Heart left ventricle (tissue), 16 donors: Measurements from ENCODE around the gene RNF5. TPM values are rescaled to one million over a fixed set of nuclear protein-coding genes. Genes with fewer than 3 reads are reported as not detected.

Experiments
- ATAC-seq, 4 donors: fragments of 200-7000 bp; cut with Tn5 transposase; one replicate each; pipeline ENCODE4 v1.9.1; 2020 to 2022; ENCODE audit warnings: moderate library complexity in 4 of 4, mild to moderate bottlenecking in 3 of 4, moderate number of reproducible peaks in 1 of 4
- DNase-seq, 5 donors: peaks; one replicate each; pipeline ENCODE4 v3.0.0-alpha.2; 2020
- H3K27ac ChIP-seq, 12 donors: fragments of 200-600 bp; sonication (generic) in 4 of 12; one replicate each; pipeline versions ENCODE4 v1.5.0 to v1.8.0; 2016 to 2022; ENCODE audit warnings: mild to moderate bottlenecking in 2 of 12
- H3K27me3 ChIP-seq, 9 donors: fragments of 200-600 bp; sonication (generic) in 2 of 9; one replicate each; pipeline versions ENCODE4 v1.5.1 to v1.8.0; 2016 to 2022; ENCODE audit warnings: mild to moderate bottlenecking in 3 of 9
- H3K36me3 ChIP-seq, 9 donors: fragments of 200-600 bp; sonication (generic) in 2 of 9; one replicate each; pipeline versions ENCODE4 v1.5.0 to v1.8.0; 2018 to 2022; ENCODE audit warnings: mild to moderate bottlenecking in 2 of 9
- H3K4me1 ChIP-seq, 12 donors: fragments of 200-600 bp; sonication (generic) in 4 of 12; one replicate each; pipeline versions ENCODE4 v1.5.0 to v1.8.0; 2016 to 2022; ENCODE audit warnings: mild to moderate bottlenecking in 3 of 12
- H3K4me3 ChIP-seq, 12 donors: fragments of 200-600 bp; sonication (generic) in 4 of 12; one replicate each; pipeline versions ENCODE4 v1.5.0 to v1.8.0; 2017 to 2022; ENCODE audit warnings: mild to moderate bottlenecking in 9 of 12, moderate library complexity in 4 of 12
- H3K9me3 ChIP-seq, 12 donors: fragments of 200-600 bp; sonication (generic) in 4 of 12; one replicate each; pipeline versions ENCODE4 v1.5.0 to v1.8.0; 2016 to 2022; ENCODE audit warnings: mild to moderate bottlenecking in 1 of 12
- POLR2A ChIP-seq, 2 donors: fragments of 450-650 bp; IDR thresholded peaks; one replicate each; pipeline ENCODE4 v1.6.1; 2017; ENCODE audit warnings: antibody characterized with exemption in 2 of 2, mild to moderate bottlenecking in 2 of 2, moderate library complexity in 2 of 2
- WGBS, 4 donors: extraction: QIAGEN DNeasy Blood & Tissue Kit in 2 of 4; methylation state at CpG; one replicate each; pipeline versions ENCODE4 v1.1.5 to v1.1.7; 2013 to 2018; 5-methylcytosine and 5-hydroxymethylcytosine counted together
- intact Hi-C, 10 donors: fragments of 100-400 bp; cut with DNase I; formaldehyde crosslinking; loops; one replicate each; pipeline versions ENCODE4 v1.11.1 to v1.14.2; 2022
- microRNA-seq, 4 donors: library from miRNA; unstranded; fragments of <30 nt; microRNA quantifications; one replicate each; pipeline versions ENCODE4 to v1.2.0, GENCODE V29; 2017 to 2020
- polyA plus RNA-seq, 2 donors: library from polyadenylated mRNA; stranded (reverse); fragments of 200-250 nt; gene quantifications; one replicate each; pipeline ENCODE4 v1.2.3, GENCODE V29; 2013
- total RNA-seq, 9 donors: library from RNA; depleted of rRNA in 2 of 9; stranded (reverse); fragments of >200 nt in 2 of 9; fragmentation: NEBNext Ultra II Directional in 3 of 9; extraction: Animal tissue kit (Norgen Biotek cat#: 25700) in 3 of 9; gene quantifications; one replicate each; pipeline versions ENCODE4 v1.1.0 to v1.2.4, GENCODE V29; 2016 to 2023
- TF ChIP-seq, protein P1 (sequence below), 12 donors: fragments of 200-600 bp; sonication (generic) in 4 of 12; IDR thresholded peaks; one replicate each; pipeline versions ENCODE4 v1.5.0 to v1.8.0; 2018 to 2022; ENCODE audit warnings: antibody characterized with exemption in 12 of 12, mild to moderate bottlenecking in 5 of 12
- donor health status: ischemic (EF 13 %, LVEDD 7.1; RV severe dilation, severe dysfunction).
- donor health status: healthy with polysubstance abuse.
- donor health status: DM: no; HTN: yes; CAD: no.
- donor health status: DM: no; HTN: no; CAD: no.
- donor health status: ischemic (EF 25% LVEDD 6.9; RV normal size, moderate dysfunction).
- donor health status: ischemic (EF 25% LVEDD 5.7; RV mildly dilated, moderate dysfunction).
- donor health status: healthy.
- donor health status: DM: yes; HTN: yes; CAD: no.
- donor health status: ischemic (EF 35%, LVEDD 5.7; RV mildly dilated, moderate dysfunction).
- donor health status: nonischemic (EF 11% LVEDD 7.7; RV severe dilation, severe dysfunction).
- donor health status: DM: yes; HTN: yes; CAD: no.
- donor health status: PGD.
- donor health status: ischemic (EF 29% LVEDD 5.4; RV normal size, mild dysfunction).
- donor health status: nonischemic (EF 23%, LVEDD 6.1; RV moderate dilation, normal function).

RNF5 gene
- total and polyA plus RNA-seq, 11 donors = 62.7 to 136 (median 89.9) TPM

DNA sequence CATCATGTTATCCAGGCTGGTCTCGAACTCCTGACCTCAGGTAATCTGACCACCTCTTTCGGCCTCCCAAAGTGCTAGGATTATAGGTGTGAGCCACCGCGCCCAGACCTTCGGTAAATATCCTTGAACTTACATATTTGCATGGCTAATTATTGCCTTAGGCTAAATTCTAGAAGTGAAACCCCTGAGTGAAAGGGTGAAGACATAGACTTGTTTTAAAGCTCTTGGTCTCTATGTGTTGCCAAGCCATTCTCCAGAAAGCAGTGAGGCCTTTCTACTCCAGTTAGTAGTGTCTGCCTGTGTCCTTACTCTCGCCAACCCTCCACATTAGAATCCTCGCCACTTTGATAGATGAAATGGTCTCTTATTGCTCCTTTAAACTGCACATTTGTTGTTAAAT is 48.2 kb downstream of the RNF5 start:
- 94 to 98% (median 96%) methylated on average over 7 of the region's 7 CpGs for WGBS, 4 donors
- peak overlapping the region in 1 of 12 donors; percentile 32 for H3K27ac ChIP-seq

More for the DNA sequence above, 48.2 kb downstream of the RNF5 start:
- peaks cover 0 to 6% (median 0%) of the 10 kb centered on the region in 12 donors for H3K4me1 ChIP-seq
- ATAC-seq (no peak), DNase-seq (no peak)
- intact Hi-C loops = no loop called here
- no peaks in the 10 kb centered on the region for H3K27me3 ChIP-seq
- TF ChIP-seq POLR2A (IDR thresholded peaks at IDR 0.05) = no peak
- TF ChIP-seq, protein P1, sequence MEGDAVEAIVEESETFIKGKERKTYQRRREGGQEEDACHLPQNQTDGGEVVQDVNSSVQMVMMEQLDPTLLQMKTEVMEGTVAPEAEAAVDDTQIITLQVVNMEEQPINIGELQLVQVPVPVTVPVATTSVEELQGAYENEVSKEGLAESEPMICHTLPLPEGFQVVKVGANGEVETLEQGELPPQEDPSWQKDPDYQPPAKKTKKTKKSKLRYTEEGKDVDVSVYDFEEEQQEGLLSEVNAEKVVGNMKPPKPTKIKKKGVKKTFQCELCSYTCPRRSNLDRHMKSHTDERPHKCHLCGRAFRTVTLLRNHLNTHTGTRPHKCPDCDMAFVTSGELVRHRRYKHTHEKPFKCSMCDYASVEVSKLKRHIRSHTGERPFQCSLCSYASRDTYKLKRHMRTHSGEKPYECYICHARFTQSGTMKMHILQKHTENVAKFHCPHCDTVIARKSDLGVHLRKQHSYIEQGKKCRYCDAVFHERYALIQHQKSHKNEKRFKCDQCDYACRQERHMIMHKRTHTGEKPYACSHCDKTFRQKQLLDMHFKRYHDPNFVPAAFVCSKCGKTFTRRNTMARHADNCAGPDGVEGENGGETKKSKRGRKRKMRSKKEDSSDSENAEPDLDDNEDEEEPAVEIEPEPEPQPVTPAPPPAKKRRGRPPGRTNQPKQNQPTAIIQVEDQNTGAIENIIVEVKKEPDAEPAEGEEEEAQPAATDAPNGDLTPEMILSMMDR (IDR thresholded peaks at IDR 0.05) = no peak
- peaks cover 0 to 7% (median 0%) of the 10 kb centered on the region in 9 donors for H3K36me3 ChIP-seq
- H3K4me3 ChIP-seq = no peak overlapping the region
- no peaks in the 10 kb centered on the region for H3K9me3 ChIP-seq

Small RNA genes within 50 kb of the gene (microRNA-seq; reads per million reads assigned to microRNA genes)
- gene MIR6721 (0 to 3.7 (median 2.4) reads per million in 4 donors), gene MIR6833 (0.19 to 0.77 (median 0.40) reads per million in 4 donors)

Other genes with a start within 250 kb of the RNF5 start
- 100 to 1,000 TPM in 1 of 9 donors, 10 to 100 TPM in 1, 1 to 10 TPM in 7; 3.0 to 151 (median 5.3) TPM for gene CFB, start 232.3 kb upstream of the RNF5 start, total RNA-seq
- gene CFB, start 232.3 kb upstream of the RNF5 start, polyA plus RNA-seq = 1 to 10 TPM; 3.7 to 5.4 TPM
- gene NELFE, start 219.4 kb upstream of the RNF5 start, total RNA-seq = 10 to 100 TPM; 37.2 to 82.0 (median 46.4) TPM
- gene NELFE, start 219.4 kb upstream of the RNF5 start, polyA plus RNA-seq = 10 to 100 TPM; 35.4 to 82.0 TPM
- gene SKIC2, start 219.2 kb upstream of the RNF5 start, total RNA-seq = 10 to 100 TPM; 24.5 to 51.8 (median 36.4) TPM
- 10 to 100 TPM; 29.3 to 35.1 TPM for gene SKIC2, start 219.2 kb upstream of the RNF5 start, polyA plus RNA-seq
- gene DXO, start 206.3 kb upstream of the RNF5 start, total RNA-seq = 10 to 100 TPM in 8 of 9 donors, 1 to 10 TPM in 1; 9.4 to 17.8 (median 12.8) TPM
- gene DXO, start 206.3 kb upstream of the RNF5 start, polyA plus RNA-seq = 10 to 100 TPM; 11.3 to 14.3 TPM
- gene C4A, start 196.3 kb upstream of the RNF5 start, total RNA-seq = 100 to 1,000 TPM in 3 of 9 donors, 10 to 100 TPM in 6; 51.6 to 301 (median 82.4) TPM
- gene C4A, start 196.3 kb upstream of the RNF5 start, polyA plus RNA-seq = 10 to 100 TPM; 34.5 to 34.6 TPM
- 100 to 1,000 TPM in 3 of 9 donors, 10 to 100 TPM in 6; 40.9 to 307 (median 75.7) TPM for gene C4B, start 163.6 kb upstream of the RNF5 start, total RNA-seq
- 10 to 100 TPM; 30.8 to 33.0 TPM for gene C4B, start 163.6 kb upstream of the RNF5 start, polyA plus RNA-seq
- gene CYP21A2, start 140.0 kb upstream of the RNF5 start, total RNA-seq = 1 to 10 TPM in 1 of 9 donors, under 1 TPM in 6, not detected in 2; 0.14 to 3.0 (median 0.69) TPM
- gene CYP21A2, start 140.0 kb upstream of the RNF5 start, polyA plus RNA-seq = 1 to 10 TPM in 1 of 2 donors, under 1 TPM in 1; 0.11 to 1.0 TPM
- gene TNXB, start 69.1 kb upstream of the RNF5 start, total RNA-seq = 100 to 1,000 TPM in 3 of 9 donors, 10 to 100 TPM in 6; 17.8 to 234 (median 56.9) TPM
- 10 to 100 TPM; 23.8 to 47.9 TPM for gene TNXB, start 69.1 kb upstream of the RNF5 start, polyA plus RNA-seq
- gene ATF6B, start 50.2 kb upstream of the RNF5 start, total RNA-seq = 10 to 100 TPM; 11.1 to 56.8 (median 28.7) TPM
- 10 to 100 TPM; 26.8 to 28.8 TPM for gene ATF6B, start 50.2 kb upstream of the RNF5 start, polyA plus RNA-seq
- 1 to 10 TPM; 1.3 to 3.7 (median 2.9) TPM for gene FKBPL, start 48.1 kb upstream of the RNF5 start, total RNA-seq
- gene FKBPL, start 48.1 kb upstream of the RNF5 start, polyA plus RNA-seq = 1 to 10 TPM; 2.9 to 9.3 TPM
- 1 to 10 TPM in 1 of 9 donors, under 1 TPM in 8; 0.28 to 1.1 (median 0.61) TPM for gene PRRT1, start 26.5 kb upstream of the RNF5 start, total RNA-seq
- gene PRRT1, start 26.5 kb upstream of the RNF5 start, polyA plus RNA-seq = under 1 TPM; 0.82 to 0.95 TPM
- 10 to 100 TPM; 17.1 to 34.0 (median 22.7) TPM for gene PPT2, start 24.3 kb upstream of the RNF5 start, total RNA-seq
- 10 to 100 TPM; 13.1 to 21.6 TPM for gene PPT2, start 24.3 kb upstream of the RNF5 start, polyA plus RNA-seq
- gene EGFL8, start 13.8 kb upstream of the RNF5 start, total RNA-seq = 10 to 100 TPM in 2 of 9 donors, 1 to 10 TPM in 7; 2.4 to 11.2 (median 6.1) TPM
- gene EGFL8, start 13.8 kb upstream of the RNF5 start, polyA plus RNA-seq = 1 to 10 TPM; 4.3 to 8.1 TPM
- gene AGPAT1, start 2.3 kb upstream of the RNF5 start, total RNA-seq = 10 to 100 TPM; 45.5 to 61.7 (median 51.0) TPM
- gene AGPAT1, start 2.3 kb upstream of the RNF5 start, polyA plus RNA-seq = 10 to 100 TPM; 43.5 to 79.1 TPM
- 1 to 10 TPM in 6 of 9 donors, under 1 TPM in 2, not detected in 1; 0.69 to 5.7 (median 2.2) TPM for gene AGER, start 5.8 kb downstream of the RNF5 start, total RNA-seq
- gene AGER, start 5.8 kb downstream of the RNF5 start, polyA plus RNA-seq = 1 to 10 TPM; 1.4 to 1.6 TPM
- gene PBX2, start 11.8 kb downstream of the RNF5 start, total RNA-seq = 10 to 100 TPM; 25.3 to 60.4 (median 39.7) TPM
- 10 to 100 TPM; 35.7 to 42.1 TPM for gene PBX2, start 11.8 kb downstream of the RNF5 start, polyA plus RNA-seq
- gene GPSM3, start 14.2 kb downstream of the RNF5 start, total RNA-seq = 10 to 100 TPM in 2 of 9 donors, 1 to 10 TPM in 7; 1.6 to 41.0 (median 3.8) TPM
- 1 to 10 TPM; 2.9 to 5.5 TPM for gene GPSM3, start 14.2 kb downstream of the RNF5 start, polyA plus RNA-seq
- 10 to 100 TPM; 15.8 to 55.5 (median 24.6) TPM for gene NOTCH4, start 45.7 kb downstream of the RNF5 start, total RNA-seq
- gene NOTCH4, start 45.7 kb downstream of the RNF5 start, polyA plus RNA-seq = 10 to 100 TPM; 32.8 to 42.2 TPM
- not detected for gene TSBP1, start 193.5 kb downstream of the RNF5 start, total RNA-seq
- not detected for gene TSBP1, start 193.5 kb downstream of the RNF5 start, polyA plus RNA-seq
- not detected for gene BTNL2, start 228.8 kb downstream of the RNF5 start, total RNA-seq
- not detected for gene BTNL2, start 228.8 kb downstream of the RNF5 start, polyA plus RNA-seq